K562 (cell line): Measurements from ENCODE around the gene TOMT. TPM values are rescaled to one million over a fixed set of nuclear protein-coding genes. Genes with fewer than 3 reads are reported as not detected.
A peak's percentile ranks its signal among the peaks of the same experiment; 100 is the strongest.

Experiments
- KAT8 ChIP-seq: fragments of 450-650 bp; IDR thresholded peaks from 2 replicates; pipeline ENCODE4 v1.6.1; 2016; ENCODE audit warnings: low read depth, mild to moderate bottlenecking
- KLF1 ChIP-seq: fragments of 450-650 bp; IDR thresholded peaks from 2 replicates; pipeline ENCODE4 v1.6.1; 2016; ENCODE audit warnings: missing genetic modification characterization, missing compliant biosample characterization
- NCOA1 ChIP-seq: fragments of 450-650 bp; IDR thresholded peaks from 2 replicates; pipeline ENCODE4 v1.6.1; 2016; ENCODE audit warnings: low read depth
- NELFE ChIP-seq: IDR thresholded peaks from 2 replicates; pipeline ENCODE4 v1.6.1; 2011; ENCODE audit warnings: mild to moderate bottlenecking; ENCODE audit not compliant: insufficient read depth, insufficient read length
- PYGO2 ChIP-seq: fragments of 450-650 bp; IDR thresholded peaks from 2 replicates; pipeline ENCODE4 v1.6.1; 2016; ENCODE audit warnings: mild to moderate bottlenecking, missing genetic modification characterization, moderate library complexity, missing compliant biosample characterization
- SAP30 ChIP-seq: fragments of 200-600 bp; sonication (generic); IDR thresholded peaks from 2 replicates; pipeline ENCODE4 v1.6.1; 2012; ENCODE audit warnings: borderline replicate concordance, low read depth, mild to moderate bottlenecking, moderate library complexity, low read length, control low read depth, inconsistent platforms; ENCODE audit not compliant: insufficient read depth, poor library complexity, severe bottlenecking
- TCFL5 ChIP-seq: fragments of 250-450 bp; sonication (Bioruptor Pico); conservative IDR thresholded peaks from 2 replicates; pipeline ENCODE4 v1.6.1; 2021; ENCODE audit warnings: mild to moderate bottlenecking, moderate library complexity, matching md5 sums
- ZC3H4 ChIP-seq: sonication (generic); formaldehyde crosslinking; IDR thresholded peaks from 2 replicates; pipeline ENCODE4 v1.9.0; 2021; ENCODE audit warnings: missing genetic modification reagents, borderline replicate concordance
- ZNF175 ChIP-seq: fragments of 200-800 bp; sonication (Bioruptor generic); IDR thresholded peaks from 2 replicates; pipeline ENCODE4 v1.6.1; 2016; ENCODE audit warnings: low read depth, mild to moderate bottlenecking, missing genetic modification characterization, missing compliant biosample characterization
- ZNF764 ChIP-seq: fragments of 250-450 bp; sonication (Bioruptor Pico); IDR thresholded peaks from 2 replicates; pipeline ENCODE4 v1.4.0; 2020; ENCODE audit warnings: low read depth, mild to moderate bottlenecking, moderate library complexity
- polyA plus RNA-seq, 8 experiments: library from polyadenylated mRNA; depleted of rRNA in 4 of 8; stranded (reverse) in 5 of 8; unstranded in 3 of 8; fragments of >200 nt; fragmentation: Nextera tagmentation in 2 of 8; fragmentation: Illumina TruSeq in 1 of 8; extraction: Ambion mirVana in 2 of 8; extraction: Trizol in 1 of 8; gene quantifications; 2 replicates each; pipeline versions ENCODE4 v1.2.1 to v1.2.3, GENCODE V29; 2011 to 2014; ENCODE audit warnings: inconsistent platforms in 1 of 8, missing spikeins in 1 of 8
- total RNA-seq, 7 experiments: library from RNA; depleted of rRNA in 6 of 7; stranded (reverse); fragments of >200 nt in 6 of 7; fragmentation: Illumina TruSeq in 2 of 7; extraction: Trizol in 2 of 7; gene quantifications; 2 replicates each; pipeline versions ENCODE4 v1.2.1 to v1.2.3, GENCODE V29; 2011 to 2021; ENCODE audit warnings: low replicate concordance in 1 of 7
- TF ChIP-seq, protein P1 (sequence below): fragments of 200-400 bp; formaldehyde crosslinking; IDR thresholded peaks from 2 replicates; pipeline ENCODE4 v1.6.1; 2017; ENCODE audit warnings: mild to moderate bottlenecking, low read depth, low read length, moderate library complexity
- TF ChIP-seq, protein P2 (sequence below), 2 experiments: fragments of 200-800 bp in 1 of 2; sonication (Bioruptor generic) in 1 of 2; sonication (generic) in 1 of 2; formaldehyde crosslinking in 1 of 2; IDR thresholded peaks in 1 of 2; conservative IDR thresholded peaks in 1 of 2; 2 replicates each; pipeline versions ENCODE4 v1.5.0 to v1.6.1; 2016 to 2020; ENCODE audit warnings: missing compliant biosample characterization in 1 of 2, missing genetic modification characterization in 1 of 2, missing genetic modification reagents in 1 of 2

The TOMT gene
- total and polyA plus RNA-seq, 9 of the 15 experiments (the other 6 are each of a cell fraction or from before 2014, with no cell fraction given) = not detected

DNA sequence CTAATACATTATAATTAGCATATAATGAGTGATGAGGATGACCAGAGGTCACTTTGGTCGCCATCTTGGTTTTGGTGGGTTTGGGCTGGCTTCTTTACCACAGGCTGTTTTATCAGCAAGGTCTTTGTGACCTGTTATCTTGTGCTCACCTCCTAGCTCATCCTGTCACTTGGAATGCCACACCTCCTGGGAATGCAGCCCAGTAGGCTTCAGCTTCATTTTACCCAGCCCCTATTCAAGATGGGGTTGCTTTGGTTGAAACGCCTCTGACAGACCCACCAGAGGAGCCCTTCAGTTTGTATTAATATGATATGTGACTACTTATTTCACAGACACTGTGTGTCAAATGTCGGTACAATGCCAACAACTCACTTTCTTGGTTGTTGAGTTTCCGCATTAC, 50.0 kb downstream of the TOMT start (continued):
- TF ChIP-seq PYGO2 (tag) = peak; percentile 64; the same call in 1 of the 2 replicates
- TF ChIP-seq KAT8 = no peak
- no peak for TF ChIP-seq ZC3H4 (CRISPR knock-in tag)
- TF ChIP-seq, protein P1, sequence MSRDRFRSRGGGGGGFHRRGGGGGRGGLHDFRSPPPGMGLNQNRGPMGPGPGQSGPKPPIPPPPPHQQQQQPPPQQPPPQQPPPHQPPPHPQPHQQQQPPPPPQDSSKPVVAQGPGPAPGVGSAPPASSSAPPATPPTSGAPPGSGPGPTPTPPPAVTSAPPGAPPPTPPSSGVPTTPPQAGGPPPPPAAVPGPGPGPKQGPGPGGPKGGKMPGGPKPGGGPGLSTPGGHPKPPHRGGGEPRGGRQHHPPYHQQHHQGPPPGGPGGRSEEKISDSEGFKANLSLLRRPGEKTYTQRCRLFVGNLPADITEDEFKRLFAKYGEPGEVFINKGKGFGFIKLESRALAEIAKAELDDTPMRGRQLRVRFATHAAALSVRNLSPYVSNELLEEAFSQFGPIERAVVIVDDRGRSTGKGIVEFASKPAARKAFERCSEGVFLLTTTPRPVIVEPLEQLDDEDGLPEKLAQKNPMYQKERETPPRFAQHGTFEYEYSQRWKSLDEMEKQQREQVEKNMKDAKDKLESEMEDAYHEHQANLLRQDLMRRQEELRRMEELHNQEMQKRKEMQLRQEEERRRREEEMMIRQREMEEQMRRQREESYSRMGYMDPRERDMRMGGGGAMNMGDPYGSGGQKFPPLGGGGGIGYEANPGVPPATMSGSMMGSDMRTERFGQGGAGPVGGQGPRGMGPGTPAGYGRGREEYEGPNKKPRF = no peak
- TF ChIP-seq ZNF175 (CRISPR knock-in tag) = peak; percentile 61
- no peak for TF ChIP-seq NCOA1
- no peak for TF ChIP-seq TCFL5 (CRISPR knock-in tag)
- no peak for TF ChIP-seq SAP30
- TF ChIP-seq, protein P2, sequence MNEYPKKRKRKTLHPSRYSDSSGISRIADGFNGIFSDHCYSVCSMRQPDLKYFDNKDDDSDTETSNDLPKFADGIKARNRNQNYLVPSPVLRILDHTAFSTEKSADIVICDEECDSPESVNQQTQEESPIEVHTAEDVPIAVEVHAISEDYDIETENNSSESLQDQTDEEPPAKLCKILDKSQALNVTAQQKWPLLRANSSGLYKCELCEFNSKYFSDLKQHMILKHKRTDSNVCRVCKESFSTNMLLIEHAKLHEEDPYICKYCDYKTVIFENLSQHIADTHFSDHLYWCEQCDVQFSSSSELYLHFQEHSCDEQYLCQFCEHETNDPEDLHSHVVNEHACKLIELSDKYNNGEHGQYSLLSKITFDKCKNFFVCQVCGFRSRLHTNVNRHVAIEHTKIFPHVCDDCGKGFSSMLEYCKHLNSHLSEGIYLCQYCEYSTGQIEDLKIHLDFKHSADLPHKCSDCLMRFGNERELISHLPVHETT (CRISPR knock-in tag; conservative IDR thresholded peaks at IDR 0.05 in 1 of 2, IDR thresholded peaks at IDR 0.05 in 1 of 2) = 0 out of 4 replicates have a peak, but pooled peaks of 1 of the 2 experiments have one; percentile 28
- no peak for TF ChIP-seq KLF1 (tag)
- no peak for TF ChIP-seq ZNF764 (CRISPR knock-in tag)
- no peak for TF ChIP-seq NELFE
